Esophagus mucosa (tissue), 1 donor: ENCODE results near the gene RAD54L2. TPM values are rescaled to one million over a fixed set of nuclear protein-coding genes. Genes with fewer than 3 reads are reported as not detected.
"Not testable (repeated sequence)": the region's sequence is repeated elsewhere in the genome, so short reads cannot be mapped to it uniquely, and the experiment has no call there.

Source experiments
- ATAC-seq: fragments of 200-7000 bp; cut with Tn5 transposase; one replicate; pipeline ENCODE4 v1.9.1; 2020
- total RNA-seq: library from RNA; stranded (reverse); gene quantifications from one replicate; pipeline ENCODE4 v1.2.4, GENCODE V29; 2023
- donor health status: DM: yes; HTN: yes; CAD: no.

RAD54L2 gene
- 9.5 TPM for total RNA-seq

- ATAC-seq = peak; percentile 94
Measured at GRCh38 chr3:51538459-51539290, at the start of gene RAD54L2. TSS of gene RAD54L2 (plus strand) at chr3:51538719. CDS start at chr3:51590421, 51,702 bp downstream.

GRCh38 chr3:51498876-51499738 is 39.4 kb upstream of the RAD54L2 start:
- ATAC-seq = peak; percentile 86

GRCh38 chr3:51500632-51501131 is 37.8 kb upstream of the RAD54L2 start:
- ATAC-seq = no peak

- ATAC-seq = no peak
Measured at GRCh38 chr3:51501833-51502561, 36.5 kb upstream of the RAD54L2 start.

GRCh38 chr3:51502562-51502910 is 36.0 kb upstream of the RAD54L2 start:
- ATAC-seq = no peak

- ATAC-seq = no peak
Measured at GRCh38 chr3:51503007-51503406, 35.5 kb upstream of the RAD54L2 start.

- ATAC-seq = no peak
Measured at GRCh38 chr3:51508255-51508654, 30.3 kb upstream of the RAD54L2 start.

- no peak for ATAC-seq
Measured at GRCh38 chr3:51510996-51511395, 27.5 kb upstream of the RAD54L2 start.

GRCh38 chr3:51514210-51514609 is 24.3 kb upstream of the RAD54L2 start:
- no peak for ATAC-seq

- no peak for ATAC-seq
Measured at GRCh38 chr3:51519848-51520247, 18.7 kb upstream of the RAD54L2 start.

GRCh38 chr3:51520906-51521730 is 17.4 kb upstream of the RAD54L2 start:
- not testable (repeated sequence) for ATAC-seq

GRCh38 chr3:51522273-51522962 is 16.1 kb upstream of the RAD54L2 start:
- ATAC-seq = no peak

- not testable (repeated sequence) for ATAC-seq
Measured at GRCh38 chr3:51524874-51525273, 13.6 kb upstream of the RAD54L2 start.

- no peak for ATAC-seq
Measured at GRCh38 chr3:51530485-51530884, 8.0 kb upstream of the RAD54L2 start.

- no peak for ATAC-seq
Measured at GRCh38 chr3:51535146-51536019, 3.1 kb upstream of the RAD54L2 start.

- ATAC-seq = not testable (repeated sequence)
Measured at GRCh38 chr3:51537631-51538030, 888 bp upstream of the RAD54L2 start.

- ATAC-seq = no peak
Measured at GRCh38 chr3:51538115-51538458, 432 bp upstream of the RAD54L2 start.

GRCh38 chr3:51539291-51539941 is 897 bp downstream of the RAD54L2 start:
- peak; percentile 57 for ATAC-seq

GRCh38 chr3:51542596-51542995 is 4.1 kb downstream of the RAD54L2 start:
- not testable (repeated sequence) for ATAC-seq
